GM19023 (cell line): ENCODE results near the gene TCTN1.
"Not testable (repeated sequence)": the region's sequence is repeated elsewhere in the genome, so short reads cannot be mapped to it uniquely, and the experiment has no call there.

Experiments used
- ATAC-seq: cut with Tn5 transposase; IDR thresholded peaks from one replicate; pipeline ENCODE4 v1.9.1; 2021; ENCODE audit warnings: mild to moderate bottlenecking, moderate library complexity; ENCODE audit not compliant: unreplicated experiment

Gene TCTN1

DNA sequence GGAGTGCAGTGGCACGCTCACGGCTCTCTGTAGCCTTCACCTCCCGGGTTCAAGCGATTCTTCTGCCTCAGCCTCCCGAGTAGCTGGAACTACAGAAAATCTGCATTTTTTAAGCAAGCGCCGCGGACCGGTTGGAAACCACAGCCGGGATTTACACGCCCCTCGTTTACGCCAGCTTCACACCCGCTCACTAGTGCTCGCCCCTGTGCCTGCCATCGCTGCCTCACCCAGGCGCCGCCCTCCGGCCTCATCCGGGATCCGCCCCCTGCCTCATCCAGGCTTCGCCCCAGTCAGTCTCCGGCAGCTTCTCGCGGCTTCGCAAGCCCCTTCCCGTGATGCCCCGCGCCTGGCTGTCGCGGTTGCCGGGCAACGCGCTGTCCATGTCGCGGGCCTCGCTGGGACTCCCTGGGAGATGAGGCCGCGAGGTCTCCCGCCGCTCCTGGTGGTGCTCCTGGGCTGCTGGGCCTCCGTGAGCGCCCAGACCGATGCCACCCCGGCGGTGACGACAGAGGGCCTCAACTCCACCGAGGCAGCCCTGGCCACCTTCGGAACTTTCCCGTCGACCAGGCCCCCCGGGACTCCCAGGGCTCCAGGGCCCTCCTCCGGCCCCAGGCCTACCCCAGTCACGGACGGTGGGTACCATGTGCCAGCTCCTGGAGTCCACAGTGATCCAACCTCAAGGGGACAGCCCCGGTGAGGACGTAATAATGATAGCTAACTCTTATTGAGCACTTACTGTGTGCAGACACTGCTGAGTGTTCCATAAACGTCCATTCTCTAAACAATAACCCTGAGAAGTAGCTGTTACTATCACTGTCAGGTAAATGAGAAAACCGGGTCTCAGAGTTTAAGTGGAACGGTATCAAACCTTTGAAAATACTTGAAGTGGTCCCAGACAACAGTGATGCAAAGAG lies at the start of gene TCTN1:
Gene TCTN1 (plus strand): TSS at position 359 of the 914 bp plus-strand sequence. CDS start 54 bp downstream, at position 413.
- ATAC-seq: peak; percentile 93

DNA sequence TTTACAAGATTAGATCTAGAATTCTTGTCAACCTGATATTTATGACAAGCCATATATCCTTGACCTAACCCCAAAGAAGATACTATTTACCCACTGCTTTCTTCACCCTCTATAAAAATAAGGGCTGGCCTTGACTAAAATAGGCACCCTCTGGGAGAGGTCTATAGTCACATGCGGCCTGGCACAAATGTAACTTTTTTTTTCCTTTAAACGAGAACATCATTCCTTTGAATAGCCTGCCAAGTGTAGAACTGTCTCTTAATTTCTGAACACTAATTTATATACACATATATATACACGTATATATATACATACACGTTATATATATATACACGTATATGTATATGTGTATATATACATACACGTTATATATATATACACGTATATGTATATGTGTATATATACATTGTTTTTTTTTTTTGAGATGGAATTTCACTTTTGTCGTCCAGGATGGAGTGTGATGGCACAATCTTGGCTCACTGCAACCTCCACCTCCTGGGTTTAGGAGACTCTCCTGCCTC lies 49.4 kb upstream of the TCTN1 start:
- ATAC-seq: no peak

DNA sequence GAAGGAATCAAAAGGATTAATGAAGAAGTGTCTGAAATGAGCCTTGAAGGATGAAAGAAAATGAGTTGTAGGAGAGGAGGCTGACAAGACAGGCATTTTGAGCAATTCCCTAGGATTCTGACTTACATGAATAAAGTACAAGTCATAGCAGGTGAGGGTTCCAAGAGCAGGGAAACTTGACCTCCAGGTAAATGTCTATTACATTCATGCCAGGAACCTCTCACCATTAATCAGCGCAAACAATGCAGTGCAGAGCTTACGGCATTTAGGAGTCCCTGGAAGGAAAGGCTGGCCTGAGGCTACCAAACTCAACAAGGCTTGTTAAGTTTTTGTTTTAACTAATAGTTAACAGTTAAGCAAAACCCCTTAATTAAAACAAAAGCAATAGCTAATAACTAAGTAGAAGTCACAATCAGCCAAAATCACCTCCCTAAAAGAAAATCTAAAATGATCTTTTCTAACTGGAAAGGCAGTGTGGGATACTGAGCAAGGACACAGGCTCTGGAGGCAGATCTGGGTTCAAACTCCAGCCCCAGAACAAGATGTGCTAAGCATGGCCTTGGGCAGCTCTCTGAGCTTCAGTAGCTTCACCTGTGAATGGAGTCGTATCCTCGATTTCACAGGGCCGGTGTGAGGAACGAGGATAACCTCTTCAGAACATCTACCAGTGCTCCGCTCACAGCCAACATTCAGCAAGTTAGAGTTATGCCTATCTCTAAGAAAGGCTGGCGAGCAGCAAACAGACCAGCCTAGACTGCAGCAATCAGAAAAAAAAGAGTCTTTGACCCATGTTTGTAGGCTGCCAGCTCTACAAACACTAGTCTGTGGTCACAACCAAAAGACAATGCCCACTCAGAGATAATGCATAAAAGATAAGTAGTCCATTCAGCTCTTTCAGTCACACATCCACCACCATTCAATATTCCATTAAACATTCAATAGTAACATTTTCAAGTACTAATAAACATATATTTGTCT lies 47.7 kb upstream of the TCTN1 start:
- no peak for ATAC-seq

DNA sequence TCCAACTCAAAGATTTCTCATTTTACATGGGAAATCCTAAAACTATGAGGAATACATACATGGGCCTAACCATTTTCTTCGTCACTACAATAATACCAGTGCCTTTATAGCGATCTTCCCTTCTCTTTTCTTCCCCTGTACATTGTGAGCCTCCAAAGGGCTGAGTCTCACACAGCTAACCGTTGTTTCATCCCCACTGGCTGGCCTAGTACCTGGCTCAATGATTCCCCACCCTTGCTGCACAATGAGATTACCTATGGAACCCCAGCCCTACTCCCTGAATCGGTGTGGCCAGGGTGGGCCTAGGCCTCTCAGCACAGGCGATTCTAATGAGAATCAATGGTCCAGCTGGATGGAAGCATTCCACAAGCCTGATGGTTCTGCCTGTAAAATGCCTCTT lies 46.9 kb upstream of the TCTN1 start:
- no peak for ATAC-seq

DNA sequence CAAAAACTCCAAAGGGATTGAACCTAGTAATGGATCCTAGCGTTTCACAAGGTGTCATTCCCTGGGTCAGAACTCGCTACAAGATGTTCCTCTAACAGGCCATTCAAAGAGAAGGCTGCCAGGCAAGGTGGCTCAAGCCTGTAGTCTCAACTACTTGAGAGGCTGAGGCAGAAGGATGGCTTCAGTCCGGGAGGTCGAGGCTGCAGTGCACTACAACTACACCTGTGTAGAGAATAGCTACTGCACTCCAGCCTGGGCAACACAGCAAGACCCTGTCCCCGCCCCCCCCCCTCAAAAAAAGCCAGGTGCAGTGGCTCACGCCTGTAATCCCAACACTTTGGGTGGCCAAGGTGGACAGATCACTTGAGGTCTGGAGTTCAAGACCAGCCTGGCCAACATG lies 45.2 kb upstream of the TCTN1 start:
- ATAC-seq: no peak

DNA sequence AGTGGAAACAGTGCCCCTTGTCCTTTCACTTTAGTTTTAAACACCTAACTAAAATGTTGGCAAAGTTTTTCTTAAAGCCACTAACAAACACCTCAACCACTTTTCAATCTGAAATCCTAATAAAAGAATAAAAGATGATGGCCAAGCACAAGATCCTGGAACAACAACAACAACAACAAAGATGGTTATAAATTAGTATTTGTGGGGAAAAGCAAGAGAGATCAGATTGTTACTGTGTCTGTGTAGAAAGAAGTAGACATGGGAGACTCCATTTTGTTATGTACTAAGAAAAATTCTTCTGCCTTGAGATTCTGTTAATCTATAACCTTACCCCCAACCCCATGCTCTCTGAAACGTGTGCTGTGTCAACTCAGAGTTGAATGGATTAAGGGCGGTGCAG lies 44.1 kb upstream of the TCTN1 start:
- not testable (repeated sequence) for ATAC-seq

DNA sequence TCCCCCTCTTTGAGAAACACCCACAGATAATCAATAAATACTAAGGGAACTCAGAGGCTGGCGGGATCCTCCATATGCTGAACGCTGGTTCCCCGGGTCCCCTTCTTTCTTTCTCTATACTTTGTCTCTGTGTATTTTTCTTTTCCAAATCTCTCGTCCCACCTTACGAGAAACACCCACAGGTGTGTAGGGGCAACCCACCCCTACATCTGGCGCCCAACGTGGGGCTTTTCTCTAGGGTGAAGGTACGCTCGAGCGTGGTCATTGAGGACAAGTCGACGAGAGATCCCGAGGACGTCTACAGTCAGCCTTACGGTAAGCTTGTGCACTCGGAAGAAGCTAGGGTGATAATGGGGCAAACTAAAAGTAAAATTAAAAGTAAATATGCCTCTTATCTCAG lies 43.1 kb upstream of the TCTN1 start:
- ATAC-seq: not testable (repeated sequence)

DNA sequence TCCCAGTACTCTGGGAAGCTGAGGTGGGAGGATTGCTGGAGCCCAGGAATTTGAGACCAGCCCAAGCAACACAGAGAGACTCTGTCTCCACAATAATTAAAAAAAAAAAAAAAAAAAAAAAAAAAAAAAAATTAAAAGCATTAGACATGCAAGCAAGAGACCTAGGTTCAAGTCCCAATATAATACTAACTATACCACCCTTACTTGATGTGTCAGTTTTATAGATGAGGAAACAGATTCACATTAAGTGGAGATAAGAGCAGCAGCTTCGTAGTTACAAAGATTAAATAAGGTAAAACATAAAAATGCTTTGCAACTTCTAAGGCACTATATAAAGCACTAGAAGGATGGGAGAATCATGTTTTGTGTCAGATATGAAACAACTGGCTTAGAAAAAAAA lies 39.9 kb upstream of the TCTN1 start:
- no peak for ATAC-seq

DNA sequence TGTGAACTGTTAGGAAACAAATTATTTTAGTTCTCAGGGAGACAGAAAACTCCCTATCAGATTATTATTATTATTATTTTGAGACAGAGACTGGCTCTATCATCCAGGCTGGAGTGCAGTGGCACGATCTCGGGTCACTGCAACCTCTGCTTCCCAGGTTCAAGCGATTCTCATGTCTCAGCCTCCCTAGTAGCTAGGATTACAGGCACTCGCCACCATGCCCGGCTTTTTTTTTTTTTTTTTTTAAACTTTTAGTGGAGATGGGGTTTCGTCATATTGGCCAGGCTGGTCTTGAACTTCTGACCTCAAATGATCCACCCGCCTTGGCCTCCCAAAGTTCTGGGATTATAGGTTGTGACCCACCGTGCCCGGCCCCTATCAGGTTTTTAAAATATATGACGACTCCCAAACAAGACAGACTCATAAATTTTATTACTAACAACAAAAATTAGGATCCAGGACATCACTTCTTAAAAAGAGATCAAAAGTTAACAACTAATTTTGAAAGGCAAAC lies 39.2 kb upstream of the TCTN1 start:
- not testable (repeated sequence) for ATAC-seq

DNA sequence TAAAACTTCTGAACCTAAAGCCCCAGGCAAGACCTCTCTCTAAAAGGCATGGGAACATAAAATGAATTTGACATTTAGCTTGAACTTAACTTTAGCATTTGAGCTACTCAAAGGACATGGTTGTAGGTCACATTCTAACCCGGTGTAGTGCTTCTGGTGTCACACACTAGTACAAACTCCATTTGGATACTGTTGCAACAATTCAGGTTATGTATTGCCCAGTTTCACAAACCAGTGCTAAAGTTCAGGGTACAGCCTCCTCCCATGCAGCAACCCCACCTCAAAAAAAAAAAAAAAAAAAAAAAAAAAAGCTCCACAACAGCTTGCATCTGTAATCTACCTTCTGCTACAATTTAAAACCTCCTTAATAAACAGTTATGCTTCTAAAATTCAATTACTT lies 38.6 kb upstream of the TCTN1 start:
- ATAC-seq: no peak

DNA sequence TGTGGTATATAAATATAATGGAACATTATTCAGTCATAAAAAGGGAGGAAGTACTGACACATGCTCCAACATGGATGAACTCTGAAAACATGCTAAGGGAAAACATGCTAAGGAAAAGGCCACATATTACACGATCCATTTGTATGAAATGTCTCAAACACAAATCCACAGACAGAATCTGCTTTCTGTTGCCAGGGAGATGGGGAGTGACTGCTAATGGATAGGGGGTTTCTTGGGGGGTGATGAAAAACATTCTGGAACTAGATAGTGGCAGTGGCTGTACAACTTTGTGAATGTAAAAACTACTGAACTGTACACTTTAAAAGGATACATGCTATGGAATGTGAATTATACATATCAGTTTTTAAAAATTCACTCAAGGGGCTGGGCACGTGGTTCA lies 37.4 kb upstream of the TCTN1 start:
- ATAC-seq: no peak

DNA sequence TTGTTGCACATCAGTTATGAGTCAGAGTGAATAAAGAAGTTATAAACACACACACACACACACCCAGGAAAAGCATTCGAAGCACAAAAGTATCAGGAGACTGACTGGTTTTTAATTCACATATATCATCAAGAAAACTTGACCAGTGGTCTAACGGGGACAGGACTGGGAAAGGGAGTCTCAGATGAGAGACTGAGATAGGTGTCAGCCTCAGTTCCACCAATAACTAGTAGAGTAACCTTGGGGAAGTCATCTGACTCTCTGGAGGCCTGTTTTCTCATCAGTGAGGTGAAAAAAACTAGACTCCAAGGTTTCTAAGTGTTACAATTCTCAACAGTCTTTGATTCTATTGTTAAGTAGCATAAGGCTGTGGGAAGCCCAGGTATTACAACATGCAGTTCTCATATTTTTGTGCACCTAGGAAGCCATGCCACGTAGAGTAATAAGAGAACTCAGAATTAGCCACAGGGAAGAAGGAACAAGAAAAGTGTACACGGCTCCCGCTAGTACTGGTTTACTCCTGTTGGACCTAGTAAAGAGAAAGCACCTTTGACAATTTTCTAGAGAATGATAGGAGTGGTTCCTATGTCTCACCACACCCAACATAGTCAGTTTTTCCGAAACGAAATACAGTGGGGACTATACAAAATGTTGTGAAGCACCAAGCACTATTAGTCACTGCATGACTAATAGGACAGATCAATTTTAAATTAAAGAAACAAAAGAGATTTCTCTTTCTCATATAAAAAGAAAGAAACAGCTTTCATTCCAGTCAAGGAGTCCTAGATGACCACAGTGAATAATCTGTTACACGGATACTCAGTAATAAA lies 35.9 kb upstream of the TCTN1 start:
- ATAC-seq: no peak

DNA sequence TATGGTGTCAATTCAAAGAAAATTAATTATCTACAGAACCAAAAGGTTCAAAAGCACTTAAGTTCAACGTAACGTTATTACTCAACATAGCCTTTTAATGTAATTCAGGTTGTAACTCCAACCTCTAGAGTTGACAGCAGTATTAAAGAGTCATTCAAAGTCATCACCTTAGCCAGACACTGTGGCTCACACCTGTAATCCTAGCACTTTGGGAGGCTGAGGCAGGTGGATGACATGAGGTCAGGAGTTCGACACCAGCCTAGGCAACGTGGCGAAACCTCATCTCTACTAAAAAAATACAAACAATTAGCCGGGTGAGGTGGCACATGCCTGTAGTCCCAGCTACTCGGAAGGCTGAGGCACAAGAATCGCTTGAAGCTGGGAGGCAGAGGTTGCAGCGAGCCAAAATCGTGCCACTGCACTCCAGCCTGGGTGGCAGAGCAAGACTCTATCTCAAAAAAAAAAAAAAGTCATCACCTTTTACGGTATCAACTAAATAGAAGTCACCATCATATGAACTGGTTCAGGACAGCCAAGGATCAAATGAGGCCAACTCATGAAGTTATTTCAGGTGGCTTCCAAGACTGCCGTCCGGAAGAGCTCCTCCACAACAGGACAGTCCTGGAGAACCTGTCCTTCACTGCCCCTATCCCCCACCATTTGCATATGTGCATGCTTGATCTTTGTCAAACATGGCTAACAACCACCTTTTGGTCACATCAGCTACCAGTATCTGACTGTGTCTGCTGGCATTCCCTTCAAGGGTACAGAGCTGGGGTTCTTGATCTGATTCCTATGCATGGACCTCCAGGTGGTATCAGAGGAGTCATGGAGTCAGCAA lies 35.0 kb upstream of the TCTN1 start:
- no peak for ATAC-seq

DNA sequence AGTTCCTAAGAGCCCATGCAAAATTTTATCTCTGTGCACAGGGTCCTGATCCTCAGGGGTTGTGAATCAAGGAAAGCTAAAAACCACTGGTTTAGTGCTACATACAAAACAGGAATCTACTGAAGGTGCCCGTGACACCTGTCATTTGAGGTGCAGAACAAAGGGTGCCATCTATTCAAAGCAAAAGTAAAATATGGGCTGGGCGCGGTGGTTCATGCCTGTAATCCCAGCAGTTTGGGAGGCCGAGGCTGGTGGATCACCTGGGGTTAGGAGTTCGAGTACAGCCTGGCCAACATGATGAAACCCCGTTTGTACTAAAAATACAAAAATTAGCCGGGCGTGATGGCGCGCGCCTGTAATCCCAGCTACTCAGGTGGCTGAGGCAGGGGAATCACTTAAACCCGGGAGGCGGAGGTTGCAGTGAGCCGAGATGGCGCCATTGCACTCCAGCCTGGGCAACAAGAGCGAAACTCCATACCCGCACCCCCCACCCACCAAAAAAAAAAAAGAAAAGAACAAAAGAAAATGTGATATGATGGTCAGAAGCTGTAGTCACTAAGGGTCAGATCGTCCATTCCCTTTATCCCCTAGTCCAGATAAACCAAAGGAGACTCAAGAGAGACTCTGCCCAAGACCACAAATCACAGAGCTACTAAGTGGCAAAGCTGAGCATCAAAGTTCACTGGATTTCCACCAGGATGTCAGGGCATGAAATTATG lies 34.2 kb upstream of the TCTN1 start:
- no peak for ATAC-seq

DNA sequence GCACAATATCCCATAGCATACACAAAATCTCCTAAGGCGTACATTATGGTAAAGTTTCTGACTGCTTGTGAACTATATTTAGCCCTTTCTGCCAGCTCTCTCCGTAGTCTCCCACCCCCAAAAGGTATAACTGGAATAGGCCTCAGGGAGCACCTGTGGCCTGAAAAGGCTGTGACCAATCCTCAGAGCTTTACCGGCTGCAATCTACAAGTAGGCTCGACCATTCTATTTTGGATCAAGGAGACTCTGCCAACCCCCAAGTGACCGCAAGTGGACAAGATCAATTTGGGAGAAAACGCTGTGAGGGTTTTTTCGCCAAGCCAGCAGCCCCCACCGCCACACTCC lies 32.0 kb upstream of the TCTN1 start:
- ATAC-seq: no peak

DNA sequence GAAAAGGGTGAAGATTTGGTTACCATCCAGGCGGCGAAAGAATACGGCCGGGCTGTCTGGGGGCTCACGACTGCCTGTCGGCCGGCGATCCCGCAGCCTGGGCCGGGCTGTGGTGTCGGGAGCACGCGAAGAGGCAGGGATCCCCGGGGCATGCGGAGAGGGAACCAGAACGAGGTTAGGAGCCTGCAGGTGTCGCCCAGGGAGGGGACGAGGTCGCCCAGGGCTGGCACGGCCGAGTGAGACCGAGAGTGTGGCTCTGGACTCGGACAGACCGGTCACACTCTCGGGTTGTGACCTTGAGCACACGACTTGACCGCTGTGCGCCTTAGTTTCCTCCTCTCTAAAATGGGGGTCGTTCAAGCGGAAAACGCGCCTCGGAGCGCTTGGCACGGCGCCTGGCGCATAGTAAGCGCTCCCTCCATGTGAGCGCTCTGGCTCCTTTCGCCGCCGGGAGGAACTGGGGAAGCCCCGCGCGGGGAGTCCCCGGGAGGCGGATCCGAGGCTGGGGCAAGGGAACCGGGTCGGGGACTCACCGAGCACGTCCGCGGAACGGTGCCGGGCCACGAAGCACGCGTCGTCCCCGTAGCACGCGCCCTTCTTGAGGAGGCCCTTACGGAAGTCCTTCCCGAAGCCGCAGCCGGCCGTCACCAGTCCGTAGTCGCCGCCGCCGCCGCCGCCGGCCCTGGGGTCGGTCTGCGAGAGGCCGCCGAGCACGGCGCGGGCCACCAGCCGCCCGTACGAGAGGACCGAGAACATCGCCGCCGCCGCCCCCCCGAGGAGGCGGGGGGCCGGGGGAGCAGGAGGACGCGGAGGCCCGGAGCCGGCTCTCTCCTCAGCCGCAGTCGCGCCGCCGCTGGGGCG lies 31.4 kb upstream of the TCTN1 start:
- peak; percentile 38 for ATAC-seq

DNA sequence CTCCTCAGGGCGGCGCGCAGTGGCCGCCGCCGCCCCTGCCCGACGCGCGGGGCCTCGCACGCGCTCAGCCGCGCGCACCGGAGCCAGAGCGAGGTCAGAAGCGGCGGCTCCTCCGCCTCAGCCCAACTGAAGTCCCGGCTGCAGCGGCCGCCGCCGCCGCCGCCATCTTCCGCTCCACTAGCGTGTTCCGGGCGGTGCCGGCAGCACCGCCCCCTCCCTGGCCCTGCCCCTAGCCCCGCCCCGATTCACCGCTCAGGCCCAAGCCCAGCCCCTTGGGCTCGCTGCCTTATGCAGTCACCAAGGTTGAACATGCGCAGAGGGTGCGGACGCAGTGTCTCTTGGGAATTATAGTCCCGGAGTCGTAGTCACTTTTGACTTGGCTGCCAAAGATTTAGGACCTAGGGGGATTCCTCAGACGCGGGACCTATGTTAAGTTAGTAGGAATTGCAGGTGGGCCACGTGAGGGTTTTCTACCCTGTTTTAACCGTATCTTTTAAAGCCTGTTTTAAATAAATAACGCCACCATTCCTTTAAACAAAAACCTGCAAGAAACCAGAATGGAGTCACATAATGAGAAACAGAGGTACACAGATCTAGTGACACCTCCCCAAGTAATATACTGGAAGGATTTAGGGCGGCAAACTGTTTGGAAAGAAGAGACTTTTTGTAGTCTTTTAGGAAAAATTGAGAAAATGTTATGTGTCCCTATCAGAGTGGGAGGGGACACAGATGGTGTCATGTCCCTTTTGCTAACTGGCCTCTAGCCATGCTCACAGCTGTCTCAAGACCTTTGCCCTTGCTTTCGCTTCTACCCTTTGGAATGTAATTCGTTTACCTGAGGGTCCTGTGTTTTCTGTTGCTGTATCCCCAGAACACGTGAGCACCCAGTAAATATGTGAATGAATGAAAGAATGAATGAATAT lies 30.5 kb upstream of the TCTN1 start, which contains the start of gene PPTC7:
Gene PPTC7 (minus strand): TSS at position 182 of the 923 bp plus-strand sequence. CDS start 287 bp downstream, outside the sequence.
- peak; percentile 76 for ATAC-seq
